Endometrial microvascular endothelial cells (primary cell): ENCODE measurements around the gene TOR4A. TPM values are rescaled to one million over a fixed set of nuclear protein-coding genes. Genes with fewer than 3 reads are reported as not detected.

Experiments
- in situ Hi-C: cut with HindIII; loops from 2 replicates; pipeline ENCODE4 v1.10.0; 2017; ENCODE audit warnings: low sequenced_read_pairs, low pct_unique_long_range_greater_than_20kb; ENCODE audit errors: inconsistent ontology term
- total RNA-seq: library from RNA; depleted of rRNA; stranded (reverse); fragments of >200 nt; gene quantifications from one replicate; pipeline ENCODE4 v1.2.3, GENCODE V29; 2015; ENCODE audit errors: inconsistent ontology term

The TOR4A gene
- total RNA-seq, 1 donor from 2014 or later: 53.1 TPM

- in situ Hi-C loops: no loop called here
These were observed 2.4 kb downstream of the TOR4A start for GRCh38 chr9:137279741-137280473.

- in situ Hi-C loops: no loop called here
These were observed 3.2 kb downstream of the TOR4A start for GRCh38 chr9:137280474-137281344.

- in situ Hi-C loops: no loop called here
These were observed 4.0 kb downstream of the TOR4A start for GRCh38 chr9:137281345-137282116.

- in situ Hi-C loops: no loop called here
These were observed 9.5 kb downstream of the TOR4A start for GRCh38 chr9:137286975-137287383.

- in situ Hi-C loops: no loop called here
These were observed 15.6 kb downstream of the TOR4A start for GRCh38 chr9:137293094-137293481.

GRCh38 chr9:137293482-137294090 lies 16.1 kb downstream of the TOR4A start:
- in situ Hi-C loops: no loop called here

- in situ Hi-C loops: no loop called here
These were observed 16.7 kb downstream of the TOR4A start for GRCh38 chr9:137294091-137294680.

- in situ Hi-C loops: no loop called here
These were observed 17.2 kb downstream of the TOR4A start for GRCh38 chr9:137294681-137295237.

- in situ Hi-C loops: no loop called here
These were observed 17.8 kb downstream of the TOR4A start for GRCh38 chr9:137295238-137295811.

GRCh38 chr9:137295849-137296669 lies 18.5 kb downstream of the TOR4A start:
- in situ Hi-C loops: no loop called here

GRCh38 chr9:137296670-137297664 lies 19.4 kb downstream of the TOR4A start:
- in situ Hi-C loops: no loop called here

- in situ Hi-C loops: no loop called here
These were observed 20.4 kb downstream of the TOR4A start for GRCh38 chr9:137297966-137298365.

- in situ Hi-C loops: no loop called here
These were observed 21.1 kb downstream of the TOR4A start for GRCh38 chr9:137298401-137299202.

GRCh38 chr9:137299203-137299565 lies 21.7 kb downstream of the TOR4A start:
- in situ Hi-C loops: no loop called here

- in situ Hi-C loops: no loop called here
These were observed 22.4 kb downstream of the TOR4A start for GRCh38 chr9:137299938-137300337.
